NCI-H2227 (cell line): ENCODE results near the gene FUS.
"Not testable (repeated sequence)": the region's sequence is repeated elsewhere in the genome, so short reads cannot be mapped to it uniquely, and the experiment has no call there.

Experiments
- DNase-seq: peaks from one replicate; lab custom pipeline; 2025; ENCODE audit not compliant: unreplicated experiment; lab: John Stamatoyannopoulos, UW

The FUS gene

DNA sequence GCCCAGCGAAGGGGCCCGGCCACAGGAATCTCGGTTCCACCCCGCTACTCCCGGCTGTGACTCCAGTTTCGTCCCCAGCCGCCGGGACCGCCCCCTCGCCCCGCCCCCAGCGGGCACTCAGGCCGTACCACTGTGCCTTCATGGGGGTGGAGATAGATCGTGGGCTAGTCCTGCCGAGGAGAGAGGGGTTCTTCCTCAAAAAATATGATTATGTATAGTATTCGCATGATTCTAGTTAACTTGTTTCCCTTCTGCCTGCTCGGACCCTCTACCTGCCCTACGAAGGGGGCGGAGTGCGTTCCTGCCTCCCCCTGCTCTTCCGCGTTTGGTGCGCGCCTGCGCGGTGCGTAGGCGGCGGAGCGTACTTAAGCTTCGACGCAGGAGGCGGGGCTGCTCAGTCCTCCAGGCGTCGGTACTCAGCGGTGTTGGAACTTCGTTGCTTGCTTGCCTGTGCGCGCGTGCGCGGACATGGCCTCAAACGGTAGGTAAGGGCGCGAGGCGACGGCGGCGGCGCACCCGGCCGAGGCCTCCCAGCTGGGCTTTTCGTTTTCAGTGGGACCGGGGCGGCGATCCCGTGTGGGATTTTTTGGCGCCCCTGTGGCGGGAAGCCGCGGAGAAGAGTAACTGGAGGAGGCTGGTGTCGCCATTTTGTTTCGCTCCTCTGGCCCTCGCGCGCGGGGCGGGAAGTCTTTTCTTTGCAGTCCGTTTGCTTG lies at the start of gene FUS:
Gene FUS, plus strand, starts transcription at position 393 of the 713 bp plus-strand sequence. Its CDS starts 76 bp downstream, at position 469.
- peak; percentile 96 for DNase-seq

DNA sequence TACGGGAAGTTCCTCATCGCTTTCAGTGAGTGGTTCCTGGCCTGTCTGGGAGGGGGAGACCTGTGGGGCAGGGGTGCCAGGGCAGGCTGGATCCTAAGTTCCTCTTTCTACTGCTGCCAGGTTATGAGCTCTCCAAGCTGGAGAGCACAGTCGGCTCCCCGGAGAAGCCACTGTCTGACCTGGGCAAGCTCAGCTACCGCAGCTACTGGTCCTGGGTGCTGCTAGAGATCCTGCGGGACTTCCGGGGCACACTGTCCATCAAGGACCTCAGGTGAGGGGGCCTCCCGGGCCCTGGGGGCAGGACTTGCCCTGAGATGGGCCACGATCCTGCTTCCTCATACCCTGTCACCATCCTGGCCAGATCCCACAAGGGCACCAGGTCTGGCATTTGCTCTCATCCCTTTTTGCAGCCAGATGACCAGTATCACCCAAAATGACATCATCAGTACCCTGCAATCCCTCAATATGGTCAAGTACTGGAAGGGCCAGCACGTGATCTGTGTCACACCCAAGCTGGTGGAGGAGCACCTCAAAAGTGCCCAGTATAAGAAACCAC lies 49.5 kb upstream of the FUS start:
- DNase-seq: no peak

DNA sequence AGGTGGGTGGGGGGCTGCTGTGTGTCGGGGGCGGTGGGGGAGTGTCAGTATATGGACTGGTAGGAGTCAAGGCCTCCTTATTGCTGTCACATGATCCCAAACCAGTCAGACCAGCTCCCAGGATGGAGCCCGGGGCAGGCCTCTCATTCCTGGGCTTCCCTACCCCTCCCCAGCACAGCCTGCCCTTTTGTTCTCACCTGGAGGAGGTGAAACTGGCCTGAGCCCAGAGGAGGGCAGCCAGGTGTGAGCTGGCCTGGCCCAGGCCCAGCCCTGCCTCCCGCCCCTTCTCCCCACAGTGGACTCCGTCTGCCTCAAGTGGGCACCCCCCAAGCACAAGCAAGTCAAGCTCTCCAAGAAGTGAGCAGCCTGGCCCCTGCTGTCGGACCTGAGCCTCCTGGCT lies 49.0 kb upstream of the FUS start:
- no peak for DNase-seq

DNA sequence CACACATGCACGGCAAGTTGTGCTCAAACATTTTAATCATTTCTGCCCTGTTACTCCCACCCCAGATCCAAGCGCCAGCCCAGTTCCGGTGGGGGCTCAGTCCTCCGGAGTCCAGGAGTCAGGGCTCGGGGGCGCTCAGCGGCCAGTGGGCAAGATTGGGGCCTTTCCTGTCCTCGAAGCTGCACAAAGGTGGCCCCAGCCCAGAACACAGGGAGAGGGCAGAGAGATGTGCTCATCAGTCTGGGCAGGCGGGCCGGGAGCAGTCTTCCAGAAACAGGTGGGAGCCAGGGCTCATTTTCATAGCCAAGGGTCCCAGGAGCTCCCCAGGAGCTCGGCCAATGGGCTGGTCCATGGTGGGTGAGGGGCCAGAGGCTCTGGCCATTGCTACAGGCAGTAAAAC lies 48.5 kb upstream of the FUS start:
- no peak for DNase-seq

DNA sequence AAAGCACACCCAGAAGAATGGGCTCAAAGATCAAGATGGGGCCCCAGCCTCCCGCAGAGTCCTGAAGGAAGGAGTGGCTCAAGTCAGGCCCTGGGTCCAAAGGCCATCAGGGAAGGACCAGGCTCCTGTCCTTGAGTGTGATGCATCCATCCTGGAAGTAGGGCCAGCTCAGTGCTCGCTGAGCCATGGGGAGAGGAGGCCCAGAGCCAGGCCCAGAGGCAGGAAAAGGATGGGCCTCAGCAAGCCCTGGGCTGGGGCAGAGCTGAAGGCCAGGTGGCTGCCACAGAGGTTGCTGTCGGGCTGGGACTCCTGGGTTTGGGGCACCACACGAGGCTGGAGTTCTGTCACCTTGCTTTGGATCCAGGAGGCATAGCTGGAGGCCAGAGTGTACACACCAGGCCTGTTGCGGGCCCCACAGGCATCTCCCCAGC lies 48.1 kb upstream of the FUS start:
- DNase-seq: no peak

DNA sequence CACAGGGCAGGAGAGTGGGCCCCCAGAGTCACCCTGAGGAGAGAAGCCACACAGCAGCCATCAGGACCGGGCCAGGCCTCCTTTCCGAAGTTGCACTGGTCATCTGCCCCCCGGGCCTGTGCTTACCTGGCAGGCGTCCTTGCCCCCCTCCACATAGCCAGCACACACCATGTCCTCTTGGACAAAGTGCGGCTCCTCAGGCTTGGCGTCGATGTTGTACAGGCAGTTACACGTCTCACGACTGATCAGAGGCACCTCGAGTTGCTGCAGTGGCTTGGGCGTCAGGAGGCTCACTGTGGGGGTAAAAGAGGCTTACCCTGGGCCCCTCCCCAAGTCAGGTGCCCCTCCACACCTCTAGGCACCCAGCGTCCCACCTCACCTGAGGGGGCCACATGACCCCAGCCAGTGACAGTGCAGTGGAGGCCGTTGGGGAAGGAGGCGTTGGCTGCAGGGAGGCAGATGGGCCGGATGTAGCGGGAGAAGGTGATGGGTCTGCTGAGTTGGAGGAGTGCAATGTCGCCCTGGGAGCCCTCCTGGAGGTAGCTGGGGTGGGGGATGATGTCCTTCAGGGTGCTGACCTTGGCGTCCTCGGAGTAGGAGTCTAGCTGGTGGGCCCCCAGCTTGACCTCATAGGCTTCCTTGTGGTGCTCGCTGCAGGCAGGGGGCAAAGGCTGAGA lies 47.5 kb upstream of the FUS start:
- DNase-seq: no peak

DNA sequence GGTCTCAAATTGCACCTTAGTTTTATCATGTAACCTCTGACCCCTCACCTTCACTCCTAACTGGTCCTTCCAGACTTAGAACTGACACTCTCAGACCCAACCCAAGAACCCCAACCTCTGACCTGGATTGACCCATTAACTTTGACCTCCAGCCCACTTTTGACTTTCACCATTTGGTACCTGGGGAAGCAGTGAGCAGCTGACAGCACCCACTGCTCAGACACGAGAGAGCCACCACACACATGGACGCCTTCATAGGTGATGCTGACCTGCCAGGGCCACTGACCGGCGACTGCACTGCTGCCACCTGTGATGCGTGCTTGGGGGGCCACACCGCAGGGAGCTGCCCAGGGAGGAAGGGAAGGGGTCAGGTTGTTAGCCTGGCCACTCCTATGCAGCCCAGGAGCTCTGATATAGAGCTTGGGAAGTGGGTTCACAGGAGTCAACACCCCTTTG lies 46.9 kb upstream of the FUS start:
- no peak for DNase-seq

DNA sequence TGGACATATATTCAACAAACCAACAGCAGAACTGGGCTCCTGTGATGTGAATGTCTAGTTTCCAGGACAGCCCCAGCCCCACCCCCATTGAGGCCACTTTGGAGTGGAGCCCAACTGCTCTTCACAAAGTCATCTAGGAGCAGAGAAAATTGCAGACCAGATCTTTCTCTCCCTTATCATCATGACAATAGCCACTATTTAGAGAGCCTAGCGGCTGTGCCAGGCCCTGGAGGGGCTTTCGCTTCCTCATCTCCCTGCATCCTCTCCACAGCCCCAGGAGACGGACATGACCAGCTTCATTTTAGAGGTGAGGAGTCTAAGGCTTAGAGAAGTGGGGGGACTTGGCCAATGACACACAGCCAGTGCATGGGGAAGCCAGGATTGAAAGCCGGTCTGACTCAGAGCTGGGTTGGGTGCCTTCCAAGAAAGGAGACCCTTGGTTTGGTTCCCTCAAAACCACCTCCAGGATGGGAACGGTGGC lies 45.8 kb upstream of the FUS start:
- peak; percentile 78 for DNase-seq

DNA sequence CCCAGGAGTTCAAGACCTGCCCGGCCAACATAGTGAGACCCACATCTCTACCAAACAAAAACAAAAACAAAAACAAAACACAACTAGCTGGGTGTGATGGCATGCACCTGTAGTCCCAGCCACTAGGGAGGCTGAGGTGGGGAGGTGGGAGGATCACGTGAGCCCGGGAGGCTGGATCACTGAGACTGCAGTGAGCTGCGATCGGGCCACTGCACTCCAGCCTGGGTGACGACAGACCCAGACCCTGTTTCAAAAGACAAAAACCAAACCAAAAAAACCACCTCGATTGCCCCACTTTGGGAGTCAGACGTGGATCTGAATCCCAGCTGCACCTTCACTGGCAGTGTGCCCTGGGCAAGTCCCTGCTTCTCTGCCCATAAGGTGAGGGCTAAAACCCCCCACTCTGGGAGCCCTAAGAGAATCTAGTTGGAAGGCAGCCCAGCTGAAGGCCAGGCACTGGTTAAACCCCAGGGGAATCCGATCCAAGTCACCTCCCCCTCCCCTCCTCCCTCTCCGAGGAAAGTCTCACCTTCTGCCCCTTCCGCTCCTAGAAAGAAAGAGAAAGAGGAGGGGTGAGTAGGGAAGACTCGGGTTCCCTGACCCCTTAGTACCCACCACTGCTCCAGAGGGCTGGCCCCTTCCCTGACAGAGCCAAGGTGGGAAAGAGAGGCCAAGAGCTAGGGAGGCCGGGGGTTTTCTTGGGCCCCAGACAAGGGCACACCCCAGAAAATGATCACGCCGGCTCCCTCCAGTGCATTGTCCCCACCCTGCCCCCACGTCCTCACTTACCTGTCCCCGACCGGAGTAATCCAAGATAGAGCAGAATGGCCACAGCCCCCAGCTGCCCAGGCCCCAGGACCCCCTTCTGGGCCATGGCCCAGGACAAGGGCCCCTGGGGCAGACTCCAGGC lies 45.1 kb upstream of the FUS start:
- DNase-seq: peak; percentile 60

DNA sequence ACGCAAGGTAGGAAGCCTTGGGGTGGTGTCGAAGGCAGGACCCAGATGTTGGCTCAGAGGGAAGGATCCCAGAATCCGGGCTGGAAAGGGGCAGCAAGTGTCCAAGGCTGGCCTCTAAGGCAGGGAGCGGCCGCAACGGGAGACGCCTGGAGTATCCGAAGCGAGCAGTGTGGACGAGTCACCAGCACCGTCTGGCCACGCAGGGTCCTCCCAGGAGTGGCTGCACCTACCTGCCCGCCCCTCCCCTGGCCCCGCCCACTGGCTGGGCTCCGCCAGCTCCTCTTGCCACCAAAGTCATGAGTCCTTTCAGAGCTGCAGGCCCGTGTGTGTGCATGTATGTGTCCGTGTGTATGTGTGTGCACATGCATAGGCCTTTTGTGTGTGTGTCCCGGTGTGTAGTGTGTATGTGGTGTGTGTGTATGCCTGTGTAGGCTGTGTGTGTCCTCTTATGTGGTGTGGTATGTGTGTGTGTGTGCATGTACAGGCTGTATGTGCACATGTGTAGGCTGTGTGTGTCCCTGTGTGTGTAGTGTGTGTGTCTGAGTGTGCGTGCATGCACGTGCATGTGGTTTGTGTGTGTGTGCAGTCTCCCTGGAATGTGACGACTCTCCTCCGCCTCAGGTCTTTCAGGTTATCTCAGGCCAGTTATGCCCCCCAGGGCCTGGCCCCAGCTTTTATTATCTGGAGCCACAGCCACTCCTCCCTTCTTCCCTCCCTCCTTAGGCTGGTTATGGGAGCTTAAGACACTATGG lies 44.2 kb upstream of the FUS start, which contains the start of gene PRSS8:
Gene PRSS8, minus strand, starts transcription at position 193 of the 752 bp plus-strand sequence. CDS start 229 bp downstream, outside the sequence.
- DNase-seq: peak; percentile 45

DNA sequence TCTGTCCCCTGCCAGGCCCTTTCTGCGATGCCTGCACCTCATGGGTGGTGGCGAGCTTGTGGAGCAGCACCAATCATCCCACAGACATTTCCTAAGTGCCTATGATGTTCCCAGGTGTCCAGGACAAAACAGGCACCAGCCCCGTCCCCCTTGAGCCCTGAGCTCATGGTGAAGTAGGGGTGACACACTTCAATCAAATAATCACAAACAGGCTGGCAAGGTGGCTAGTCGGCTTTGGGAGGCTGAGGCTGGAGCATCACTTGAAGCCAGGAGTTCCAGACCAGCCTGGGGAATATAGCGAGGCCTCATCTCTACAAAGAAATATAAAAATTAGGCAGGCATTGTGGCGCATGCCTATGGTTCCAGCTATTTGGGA lies 43.7 kb upstream of the FUS start:
- DNase-seq: no peak

DNA sequence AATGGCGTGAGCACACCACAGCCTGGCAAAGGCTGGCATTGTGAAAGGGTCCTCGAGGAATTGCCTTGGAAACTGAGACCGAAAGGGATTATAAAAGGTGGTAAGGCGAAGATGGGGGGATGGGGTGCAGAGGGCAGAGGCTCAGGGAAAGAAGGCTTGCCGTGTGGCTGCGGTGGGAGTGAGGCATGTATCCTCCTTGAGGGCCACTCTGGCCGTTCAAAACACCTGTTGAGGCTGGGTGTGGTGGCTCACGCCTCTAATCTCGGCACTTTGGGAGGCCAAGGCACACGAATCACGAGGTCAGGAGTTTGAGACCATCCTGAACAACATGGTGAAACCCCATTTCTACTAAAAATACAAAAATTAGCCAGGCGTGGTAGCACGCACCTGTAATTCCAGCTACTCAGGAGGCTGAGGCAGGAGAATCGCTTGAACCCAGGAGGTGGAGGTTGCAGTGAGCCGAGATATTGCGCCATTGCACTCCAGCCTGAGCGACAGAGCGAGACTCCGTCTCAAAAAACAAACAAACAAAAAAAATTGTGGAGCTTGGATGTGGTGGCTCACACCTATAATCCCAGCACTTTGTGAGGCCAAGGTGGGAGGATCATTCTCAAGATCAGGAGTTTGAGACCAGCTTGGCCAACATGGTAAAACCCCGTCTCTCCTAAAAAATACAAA lies 43.0 kb upstream of the FUS start:
- DNase-seq: not testable (repeated sequence)

DNA sequence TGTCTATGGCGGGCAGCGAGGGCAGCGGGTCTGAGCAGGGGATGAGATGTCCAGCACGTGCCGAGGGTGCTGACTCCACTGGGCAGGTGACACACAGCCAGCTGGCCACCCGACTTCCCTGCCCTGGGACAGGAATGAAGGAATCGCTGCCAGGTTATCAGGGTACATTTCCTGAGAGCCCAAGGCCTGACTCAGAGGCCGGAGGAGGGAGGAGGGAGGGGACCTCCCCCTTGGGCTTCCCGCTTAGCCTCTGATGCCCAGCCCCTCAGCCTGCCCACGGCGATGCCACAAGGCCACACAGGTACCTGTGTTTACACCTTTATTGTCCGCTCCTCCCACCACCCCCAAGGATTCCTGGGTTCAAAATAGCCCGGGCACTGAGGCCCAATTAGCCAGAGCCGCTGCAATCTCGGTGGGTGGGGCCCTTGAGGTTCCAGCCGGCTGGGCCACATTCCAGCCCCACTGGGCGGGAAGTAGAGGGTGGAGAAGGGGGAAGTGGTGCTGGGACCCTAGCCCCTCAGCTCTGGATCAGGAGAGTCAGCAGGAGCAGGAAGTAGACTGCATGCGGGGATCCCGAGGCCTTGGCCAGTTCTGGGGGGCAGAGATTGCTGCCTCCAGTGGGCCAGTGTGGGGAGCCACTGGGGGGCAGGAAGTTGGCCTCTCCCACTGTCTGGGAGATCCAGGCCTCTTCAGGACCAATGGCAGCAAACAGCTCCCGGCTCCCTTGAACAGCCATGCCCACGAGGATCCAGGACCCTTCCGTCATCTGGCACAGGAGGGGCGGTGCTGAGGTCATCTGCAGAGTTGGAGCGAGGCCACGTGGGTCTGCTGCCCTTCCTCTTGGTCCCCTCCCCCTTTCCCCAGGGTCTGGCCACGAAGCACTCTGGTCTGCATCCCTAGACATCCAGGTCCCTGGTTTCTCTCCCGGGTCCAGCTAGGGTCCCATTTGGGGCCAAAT lies 41.0 kb upstream of the FUS start:
- no peak for DNase-seq

DNA sequence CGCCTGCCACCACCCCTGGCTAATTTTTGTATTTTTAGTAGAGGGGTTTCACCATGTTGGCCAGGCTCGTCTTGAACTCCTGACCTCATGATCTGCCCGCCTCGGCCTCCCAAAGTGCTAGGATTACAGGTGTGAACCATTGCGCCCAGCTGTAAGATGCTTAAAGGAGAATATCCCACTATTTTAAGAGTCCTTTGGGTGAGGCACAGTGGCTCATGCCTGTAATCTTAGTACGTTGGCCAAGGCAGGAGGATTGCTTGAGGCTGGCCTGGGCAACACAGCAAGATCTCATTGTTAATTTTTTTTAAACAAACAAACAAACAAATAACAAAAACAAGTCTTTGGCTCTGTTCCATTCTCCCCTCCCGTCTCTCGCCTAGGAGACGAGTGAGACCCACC lies 38.9 kb upstream of the FUS start:
- not testable (repeated sequence) for DNase-seq

DNA sequence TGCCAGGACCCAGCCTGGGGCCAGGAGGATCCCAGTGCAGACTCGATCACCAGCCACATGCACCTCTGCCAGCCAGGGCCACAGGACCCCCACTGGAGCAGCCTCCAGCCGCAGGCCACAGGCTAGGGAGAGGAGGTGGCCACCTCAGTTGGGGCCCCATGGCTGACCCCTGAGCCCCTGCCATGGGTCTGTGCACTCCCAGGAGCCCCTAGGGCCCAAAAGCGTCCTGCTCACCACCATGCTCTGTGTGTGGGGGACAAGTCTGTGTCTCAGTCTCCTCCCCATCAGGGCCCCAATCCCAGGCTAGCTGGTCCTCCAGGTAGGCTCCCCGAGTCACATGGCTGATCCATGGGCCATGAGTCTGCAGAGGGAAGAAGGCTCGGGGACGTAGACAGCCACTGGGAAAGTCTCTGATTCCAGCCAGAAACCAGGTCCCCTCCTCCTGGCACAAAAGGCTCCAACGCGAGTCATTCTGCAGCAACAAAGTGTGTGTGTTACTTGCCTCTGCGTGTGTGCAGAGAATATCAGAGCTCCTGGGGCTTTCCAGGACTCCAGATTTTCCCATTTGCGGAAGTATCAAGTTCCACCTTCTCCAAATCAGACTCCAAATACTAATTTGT lies 38.3 kb upstream of the FUS start:
- DNase-seq: no peak

DNA sequence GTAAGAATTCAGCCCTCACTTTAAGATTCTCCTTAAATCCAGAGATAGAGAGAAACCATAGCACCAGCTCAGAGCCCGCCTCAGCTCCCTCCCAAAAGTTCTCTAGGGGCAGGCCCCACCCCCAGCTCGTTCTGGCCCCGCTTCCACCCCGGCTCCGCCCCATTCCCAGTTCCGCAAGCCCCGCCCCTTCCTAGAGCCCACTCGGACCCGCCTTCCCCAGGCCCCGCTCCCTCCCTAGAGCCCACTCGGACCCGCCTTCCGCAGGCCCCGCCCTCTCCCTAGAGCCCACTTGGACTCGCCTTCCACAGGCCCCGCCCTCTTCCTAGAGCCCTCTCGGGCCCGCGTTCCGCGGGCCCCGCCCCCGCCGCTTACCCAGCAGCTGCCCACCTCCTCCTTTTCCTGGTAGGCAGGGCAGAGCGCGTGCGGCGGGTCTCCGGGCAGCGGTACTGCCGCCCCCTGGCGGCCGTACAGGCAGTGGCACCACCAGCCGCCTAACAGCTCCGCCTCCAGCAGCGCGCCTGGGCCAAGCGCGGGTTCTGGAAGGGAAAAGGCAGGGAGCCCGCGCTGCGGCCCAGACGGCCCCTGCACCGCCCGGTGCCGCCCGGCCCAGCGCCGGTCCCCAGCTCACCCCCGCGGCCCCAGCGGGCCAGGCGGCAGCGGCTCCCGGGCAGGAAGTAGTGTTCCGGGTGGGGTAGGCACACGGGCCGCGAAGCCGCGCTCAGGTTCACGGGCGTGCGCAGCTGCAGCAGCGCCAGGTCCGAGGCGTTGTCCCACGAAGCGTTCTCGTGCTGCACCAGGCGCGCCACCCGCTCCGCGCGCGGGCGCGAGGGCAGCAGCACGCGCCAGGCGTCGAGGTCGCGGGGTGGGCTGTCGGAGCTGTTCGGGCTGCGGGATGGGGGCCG lies 37.6 kb upstream of the FUS start:
- DNase-seq: peak; percentile 99
